Panc1 (cell line): ENCODE results near the gene GTF2A2. TPM values are rescaled to one million over a fixed set of nuclear protein-coding genes. Genes with fewer than 3 reads are reported as not detected.
"Not testable (repeated sequence)": the region's sequence is repeated elsewhere in the genome, so short reads cannot be mapped to it uniquely, and the experiment has no call there.

ENCODE experiments used
- ATAC-seq: fragments of 200-7000 bp; cut with Tn5 transposase; 2 replicates; pipeline ENCODE4 v1.9.1; 2020; ENCODE audit warnings: mild to moderate bottlenecking, moderate library complexity
- BruUV-seq: library from RNA; stranded (reverse); fragments of 400-500 nt; replicated peaks from 2 replicates; lab custom pipeline; 2021; lab: Mats Ljungman, UMichigan
- CTCF ChIA-PET: fragments of 300-600 bp; sonication (Branson Sonifier 250); formaldehyde crosslinking; loops from one replicate; lab custom pipeline; 2022; ENCODE audit warnings: antibody characterized with exemption; lab: Charles Lee
- POLR2A ChIA-PET: fragments of 300-600 bp; sonication (Branson Sonifier 250); formaldehyde crosslinking; loops from one replicate; lab custom pipeline; 2022; ENCODE audit warnings: antibody characterized with exemption; lab: Charles Lee
- DNase-seq: peaks from one replicate; pipeline ENCODE4 v3.0.0-alpha.2; 2010; ENCODE audit warnings: low read depth, low spot score
- H3K27ac ChIP-seq: 2 replicates; pipeline ENCODE4 v1.5.1; 2011; ENCODE audit warnings: mild to moderate bottlenecking, low read length, inconsistent platforms
- H3K27me3 ChIP-seq: fragments of 200-500 bp; sonication (Bioruptor generic); 2 replicates; pipeline ENCODE4 v1.6.0; 2014; ENCODE audit warnings: low read length, inconsistent platforms; ENCODE audit not compliant: control insufficient read depth, insufficient read depth
- H3K36me3 ChIP-seq: fragments of 200-500 bp; sonication (Bioruptor generic); 2 replicates; pipeline ENCODE4 v1.5.1; 2014; ENCODE audit warnings: inconsistent platforms, mild to moderate bottlenecking, low read length, moderate library complexity; ENCODE audit not compliant: control insufficient read depth, insufficient read depth
- H3K4me1 ChIP-seq: 2 replicates; pipeline ENCODE4 v1.5.1; 2011; ENCODE audit warnings: inconsistent platforms, mild to moderate bottlenecking, low read length, moderate library complexity; ENCODE audit not compliant: control insufficient read depth, insufficient read depth
- H3K4me3 ChIP-seq, 2 experiments: 2 replicates each; pipeline ENCODE4 v1.5.1; 2011 to 2012; ENCODE audit warnings: low read depth in 2 of 2, low read length in 2 of 2, mild to moderate bottlenecking in 2 of 2, inconsistent platforms in 1 of 2, moderate library complexity in 1 of 2
- H3K9me3 ChIP-seq: fragments of 200-500 bp; sonication (Bioruptor generic); 2 replicates; pipeline ENCODE4 v1.5.1; 2014; ENCODE audit warnings: low read depth, mild to moderate bottlenecking, inconsistent platforms, low read length, moderate library complexity; ENCODE audit not compliant: control insufficient read depth, insufficient read depth
- POLR2AphosphoS5 ChIP-seq: IDR thresholded peaks from 2 replicates; pipeline ENCODE4 v1.6.1; 2012; ENCODE audit warnings: mild to moderate bottlenecking, low read depth, low read length, moderate library complexity
- SIN3A ChIP-seq: IDR thresholded peaks from 2 replicates; pipeline ENCODE4 v1.6.1; 2012; ENCODE audit warnings: low read depth, mild to moderate bottlenecking, low read length, moderate library complexity, borderline replicate concordance; ENCODE audit not compliant: insufficient read depth
- TCF7L2 ChIP-seq: IDR thresholded peaks from 2 replicates; pipeline ENCODE4 v1.6.1; 2011; ENCODE audit warnings: mild to moderate bottlenecking, low read depth, low read length, inconsistent platforms
- in situ Hi-C: cut with HindIII; loops from 2 replicates; pipeline ENCODE4 v1.10.0; 2016; ENCODE audit warnings: low sequenced_read_pairs, low pct_unique_long_range_greater_than_20kb
- intact Hi-C: fragments of 100-400 bp; cut with micrococcal nuclease; formaldehyde crosslinking; loops from one replicate; pipeline ENCODE4 v1.10.0; 2022; ENCODE audit not compliant: unreplicated experiment
- total RNA-seq: library from RNA; stranded (reverse); gene quantifications from one replicate; pipeline ENCODE4 v1.2.1, GENCODE V29; 2021; ENCODE audit not compliant: unreplicated experiment
- TF ChIP-seq, protein P1 (sequence below): fragments of 450-650 bp; IDR thresholded peaks from 2 replicates; pipeline ENCODE4 v1.5.1; 2017; ENCODE audit warnings: mild to moderate bottlenecking
- TF ChIP-seq, protein P2 (sequence below), 2 experiments: IDR thresholded peaks; 2 replicates each; pipeline ENCODE4 v1.6.1; 2011 to 2012; ENCODE audit warnings: low read depth in 2 of 2, control low read depth in 1 of 2, low read length in 1 of 2, mild to moderate bottlenecking in 1 of 2, moderate library complexity in 1 of 2; ENCODE audit not compliant: insufficient read depth in 1 of 2

Gene GTF2A2
- total RNA-seq, 1 experiment from 2014 or later: 234 TPM

DNA sequence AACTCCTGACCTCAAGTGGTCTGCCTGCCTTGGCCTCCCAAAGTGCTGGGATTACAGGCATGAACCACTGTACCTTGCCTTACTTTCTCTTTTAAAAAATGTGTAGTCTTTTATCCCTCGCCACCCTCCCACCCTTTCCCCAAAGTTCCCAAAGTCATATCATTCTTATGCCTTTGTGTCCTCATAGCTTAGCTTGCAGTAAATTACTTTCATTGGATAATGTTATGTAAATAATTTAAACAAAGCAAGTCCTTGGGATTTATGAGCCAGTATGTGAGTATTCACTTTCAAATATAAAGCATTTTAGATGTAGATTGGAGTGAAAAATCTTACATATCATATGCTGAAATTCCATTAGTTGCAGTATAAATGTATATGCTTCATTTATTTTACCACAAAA lies 11.0 kb downstream of the GTF2A2 start:
- intact Hi-C loops (no loop called here), in situ Hi-C loops (no loop called here)
- Histone ChIP-seq H3K36me3 (peaks cover 37% of the 10 kb centered on the region), H3K4me3 (no peak overlapping the region), H3K9me3 (no peaks in the 10 kb centered on the region), H3K4me1 (peaks cover 14% of the 10 kb centered on the region), H3K27me3 (no peaks in the 10 kb centered on the region), H3K27ac (no peak overlapping the region)
- no TSS peak for BruUV-seq
- DNase-seq: no peak
- ChIA-PET POLR2A (no interaction called here), CTCF (interaction anchor here (1.3 kb wide), 1 partner anchor 114 kb away, joined by 3 read pairs; no protein-coding TSS in a partner anchor)
- ATAC-seq: no peak
- no peak for TF ChIP-seq TCF7L2
- TF ChIP-seq, protein P1, sequence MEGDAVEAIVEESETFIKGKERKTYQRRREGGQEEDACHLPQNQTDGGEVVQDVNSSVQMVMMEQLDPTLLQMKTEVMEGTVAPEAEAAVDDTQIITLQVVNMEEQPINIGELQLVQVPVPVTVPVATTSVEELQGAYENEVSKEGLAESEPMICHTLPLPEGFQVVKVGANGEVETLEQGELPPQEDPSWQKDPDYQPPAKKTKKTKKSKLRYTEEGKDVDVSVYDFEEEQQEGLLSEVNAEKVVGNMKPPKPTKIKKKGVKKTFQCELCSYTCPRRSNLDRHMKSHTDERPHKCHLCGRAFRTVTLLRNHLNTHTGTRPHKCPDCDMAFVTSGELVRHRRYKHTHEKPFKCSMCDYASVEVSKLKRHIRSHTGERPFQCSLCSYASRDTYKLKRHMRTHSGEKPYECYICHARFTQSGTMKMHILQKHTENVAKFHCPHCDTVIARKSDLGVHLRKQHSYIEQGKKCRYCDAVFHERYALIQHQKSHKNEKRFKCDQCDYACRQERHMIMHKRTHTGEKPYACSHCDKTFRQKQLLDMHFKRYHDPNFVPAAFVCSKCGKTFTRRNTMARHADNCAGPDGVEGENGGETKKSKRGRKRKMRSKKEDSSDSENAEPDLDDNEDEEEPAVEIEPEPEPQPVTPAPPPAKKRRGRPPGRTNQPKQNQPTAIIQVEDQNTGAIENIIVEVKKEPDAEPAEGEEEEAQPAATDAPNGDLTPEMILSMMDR: no peak
- TF ChIP-seq POLR2AphosphoS5: no peak
- TF ChIP-seq, protein P2, sequence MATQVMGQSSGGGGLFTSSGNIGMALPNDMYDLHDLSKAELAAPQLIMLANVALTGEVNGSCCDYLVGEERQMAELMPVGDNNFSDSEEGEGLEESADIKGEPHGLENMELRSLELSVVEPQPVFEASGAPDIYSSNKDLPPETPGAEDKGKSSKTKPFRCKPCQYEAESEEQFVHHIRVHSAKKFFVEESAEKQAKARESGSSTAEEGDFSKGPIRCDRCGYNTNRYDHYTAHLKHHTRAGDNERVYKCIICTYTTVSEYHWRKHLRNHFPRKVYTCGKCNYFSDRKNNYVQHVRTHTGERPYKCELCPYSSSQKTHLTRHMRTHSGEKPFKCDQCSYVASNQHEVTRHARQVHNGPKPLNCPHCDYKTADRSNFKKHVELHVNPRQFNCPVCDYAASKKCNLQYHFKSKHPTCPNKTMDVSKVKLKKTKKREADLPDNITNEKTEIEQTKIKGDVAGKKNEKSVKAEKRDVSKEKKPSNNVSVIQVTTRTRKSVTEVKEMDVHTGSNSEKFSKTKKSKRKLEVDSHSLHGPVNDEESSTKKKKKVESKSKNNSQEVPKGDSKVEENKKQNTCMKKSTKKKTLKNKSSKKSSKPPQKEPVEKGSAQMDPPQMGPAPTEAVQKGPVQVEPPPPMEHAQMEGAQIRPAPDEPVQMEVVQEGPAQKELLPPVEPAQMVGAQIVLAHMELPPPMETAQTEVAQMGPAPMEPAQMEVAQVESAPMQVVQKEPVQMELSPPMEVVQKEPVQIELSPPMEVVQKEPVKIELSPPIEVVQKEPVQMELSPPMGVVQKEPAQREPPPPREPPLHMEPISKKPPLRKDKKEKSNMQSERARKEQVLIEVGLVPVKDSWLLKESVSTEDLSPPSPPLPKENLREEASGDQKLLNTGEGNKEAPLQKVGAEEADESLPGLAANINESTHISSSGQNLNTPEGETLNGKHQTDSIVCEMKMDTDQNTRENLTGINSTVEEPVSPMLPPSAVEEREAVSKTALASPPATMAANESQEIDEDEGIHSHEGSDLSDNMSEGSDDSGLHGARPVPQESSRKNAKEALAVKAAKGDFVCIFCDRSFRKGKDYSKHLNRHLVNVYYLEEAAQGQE (IDR thresholded peaks at IDR 0.05; ENCODE audit: insufficient read depth in 1 of 2, low read depth in 2 of 2, low read length in 1 of 2): no peak
- TF ChIP-seq SIN3A: no peak

DNA sequence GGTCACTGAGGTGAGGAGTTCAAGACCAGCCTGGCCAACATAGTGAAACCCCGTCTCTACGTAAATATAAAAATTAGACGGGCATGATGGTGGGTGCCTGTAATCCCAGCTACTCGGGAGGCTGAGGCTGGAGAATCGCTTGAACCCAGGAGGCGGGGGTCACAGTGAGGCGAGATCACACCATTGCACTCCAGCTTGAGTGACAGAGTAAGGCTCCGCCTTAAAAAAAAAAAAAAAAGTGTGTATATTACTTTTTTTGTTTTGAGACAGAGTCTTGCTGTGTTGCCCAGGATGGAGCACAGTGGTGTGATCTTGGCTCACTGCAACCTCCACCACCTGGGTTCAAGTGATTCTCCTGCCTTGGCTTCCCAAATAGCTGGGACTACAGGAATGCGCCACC lies 11.5 kb downstream of the GTF2A2 start:
- POLR2A ChIA-PET, H3K4me3 ChIP-seq, H3K27me3 ChIP-seq, CTCF ChIA-PET, BruUV-seq, intact Hi-C loops, in situ Hi-C loops, DNase-seq, ATAC-seq, H3K27ac ChIP-seq, H3K9me3 ChIP-seq: not testable (repeated sequence)
- Histone ChIP-seq H3K4me1 (peaks cover 14% of the 10 kb centered on the region), H3K36me3 (peaks cover 38% of the 10 kb centered on the region)

DNA sequence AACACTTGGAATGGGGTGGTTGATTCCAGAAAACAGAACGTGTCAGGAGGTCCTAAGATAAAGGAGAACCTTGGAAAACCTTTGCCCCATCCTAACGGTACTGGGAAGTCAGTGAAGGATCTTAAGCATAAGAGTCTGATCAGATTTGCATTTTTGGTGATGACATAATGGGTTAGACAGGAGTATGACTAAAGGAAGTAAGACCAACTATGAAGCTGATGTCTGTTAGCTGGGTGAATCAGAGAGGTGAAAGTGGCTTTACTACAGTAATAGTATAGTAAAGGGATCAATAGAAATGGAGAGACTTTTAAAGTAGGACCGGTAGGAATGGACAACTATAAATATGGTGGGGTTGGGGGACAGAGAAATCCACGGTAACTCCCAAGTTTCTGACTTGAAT lies 12.6 kb downstream of the GTF2A2 start:
- CTCF ChIA-PET: no interaction called here
- no peak overlapping the region for H3K27ac ChIP-seq
- no TSS peak for BruUV-seq
- intact Hi-C loops (no loop called here), in situ Hi-C loops (no loop called here)
- ATAC-seq (no peak), DNase-seq (no peak)
- peaks cover 6% of the 10 kb centered on the region; the same call in 1 of the 2 replicates for H3K4me1 ChIP-seq
- H3K4me3 ChIP-seq: no peak overlapping the region
- POLR2A ChIA-PET: no interaction called here
- H3K9me3 ChIP-seq: no peaks in the 10 kb centered on the region
- no peak for TF ChIP-seq POLR2AphosphoS5
- TF ChIP-seq, protein P2 (IDR thresholded peaks at IDR 0.05; ENCODE audit: insufficient read depth in 1 of 2, low read depth in 2 of 2, low read length in 1 of 2): no peak
- TF ChIP-seq TCF7L2: no peak
- TF ChIP-seq, protein P1: no peak
- TF ChIP-seq SIN3A: no peak
- no peaks in the 10 kb centered on the region for H3K27me3 ChIP-seq
- H3K36me3 ChIP-seq: peaks cover 31% of the 10 kb centered on the region
